GM23338 (cell line): ENCODE measurements around the gene ANAPC4. TPM values are rescaled to one million over a fixed set of nuclear protein-coding genes. Genes with fewer than 3 reads are reported as not detected.

Experiments used
- polyA plus RNA-seq: library from polyadenylated mRNA; unstranded; fragments of >200 nt; fragmentation: Nextera tagmentation; extraction: Ambion mirVana; gene quantifications from 2 replicates; pipeline ENCODE4 v1.2.1, GENCODE V29; 2016
- total RNA-seq: library from RNA; depleted of rRNA; stranded (reverse); fragments of >200 nt; shearing (Covaris generic); gene quantifications from 2 replicates; pipeline ENCODE4 v1.2.3, GENCODE V29; 2014; rRNA removed

The ANAPC4 gene
- total and polyA plus RNA-seq, 2 experiments from 2014 or later, result 34.3 to 46.2 TPM

Other genes with a start within 250 kb of the ANAPC4 start
- 4.7 and 8.4 TPM in 2 replicates for gene SEPSECS, start 216.8 kb upstream of the ANAPC4 start, total RNA-seq
- 1.2 and 2.3 TPM in 2 replicates for gene SEPSECS, start 216.8 kb upstream of the ANAPC4 start, polyA plus RNA-seq
- 21.4 and 23.4 TPM in 2 replicates for gene PI4K2B, start 143.2 kb upstream of the ANAPC4 start, total RNA-seq
- 5.1 and 6.7 TPM in 2 replicates for gene PI4K2B, start 143.2 kb upstream of the ANAPC4 start, polyA plus RNA-seq
- gene ZCCHC4, start 64.5 kb upstream of the ANAPC4 start, total RNA-seq, result 17.9 and 22.4 TPM in 2 replicates
- gene ZCCHC4, start 64.5 kb upstream of the ANAPC4 start, polyA plus RNA-seq, result 8.7 and 11.3 TPM in 2 replicates